T-helper 2 cell treated with Interferon-gamma antibody and Interleukin-4, amounts not matched to agents 5 μg/mL and 100 μg/mL, for 36 hours (primary cell): ENCODE results near the gene CORIN.

Source experiments
- DNase-seq: peaks from one replicate; pipeline ENCODE4 v3.0.0; 2021; ENCODE audit warnings: low spot score
- H3K27ac Mint-ChIP-seq: one replicate; pipeline ENCODE4 v1.8.0; 2021; ENCODE audit warnings: mild to moderate bottlenecking, mixed read lengths
- H3K27me3 Mint-ChIP-seq: one replicate; pipeline ENCODE4 v1.8.0; 2021; ENCODE audit warnings: low read depth, mixed read lengths
- H3K36me3 Mint-ChIP-seq: one replicate; pipeline ENCODE4 v1.8.0; 2021; ENCODE audit warnings: low read depth, mixed read lengths
- H3K4me1 Mint-ChIP-seq: one replicate; pipeline ENCODE4 v1.8.0; 2021; ENCODE audit warnings: low read depth, mixed read lengths
- H3K4me3 Mint-ChIP-seq: one replicate; pipeline ENCODE4 v1.8.0; 2022; ENCODE audit warnings: mild to moderate bottlenecking, moderate library complexity, mixed read lengths
- H3K9me3 Mint-ChIP-seq: one replicate; pipeline ENCODE4 v1.8.0; 2021; ENCODE audit warnings: mixed read lengths

The CORIN gene

DNA sequence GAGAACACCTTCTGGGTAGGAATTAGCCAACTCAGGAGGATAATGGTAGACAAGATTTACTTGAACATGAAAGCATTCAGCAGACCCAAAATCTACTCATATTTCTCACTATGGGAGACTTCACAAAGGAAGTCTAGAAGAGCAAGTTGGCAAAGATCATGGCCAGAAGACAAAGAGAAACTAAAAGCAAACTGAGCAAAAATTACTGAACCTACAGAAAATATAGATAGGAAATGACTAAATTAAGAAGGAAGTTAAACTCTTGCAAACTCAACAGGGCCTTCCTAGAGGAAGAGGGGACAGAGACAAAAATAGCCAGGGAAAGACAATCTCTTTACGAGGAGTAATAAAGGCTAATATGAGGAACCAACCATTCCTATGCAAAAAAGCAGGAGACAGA, 18.7 kb downstream of the CORIN start:
- no peak for DNase-seq
- Mint-ChIP-seq H3K9me3 (no peaks in the 10 kb centered on the region), H3K27ac (no peak overlapping the region), H3K27me3 (peaks cover 19% of the 10 kb centered on the region), H3K36me3 (no peaks in the 10 kb centered on the region), H3K4me3 (no peak overlapping the region), H3K4me1 (peaks cover 4% of the 10 kb centered on the region)

DNA sequence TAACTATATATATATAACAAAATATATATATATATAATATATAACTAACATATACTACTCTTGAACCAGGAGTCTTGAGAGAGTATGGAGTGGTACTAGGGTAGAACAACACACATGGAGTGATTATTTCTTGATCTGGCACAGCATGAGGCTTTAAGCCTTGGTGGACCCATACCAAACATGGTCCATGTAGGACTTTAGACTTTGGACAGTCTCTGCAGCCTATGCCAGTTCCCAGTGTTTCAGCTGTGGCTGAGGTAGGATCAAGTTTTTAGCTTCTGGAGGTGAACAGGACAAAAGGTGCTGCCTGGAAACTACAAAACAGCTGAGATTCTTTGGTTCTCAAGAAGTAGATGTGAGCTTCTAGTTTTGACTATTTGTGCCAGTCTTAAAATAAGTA, 20.6 kb downstream of the CORIN start:
- no peak overlapping the region for H3K4me3 Mint-ChIP-seq
- H3K9me3 Mint-ChIP-seq = no peaks in the 10 kb centered on the region
- no peak overlapping the region for H3K27ac Mint-ChIP-seq
- peaks cover 4% of the 10 kb centered on the region for H3K4me1 Mint-ChIP-seq
- no peak for DNase-seq
- H3K36me3 Mint-ChIP-seq = no peaks in the 10 kb centered on the region
- H3K27me3 Mint-ChIP-seq = peaks cover 26% of the 10 kb centered on the region

DNA sequence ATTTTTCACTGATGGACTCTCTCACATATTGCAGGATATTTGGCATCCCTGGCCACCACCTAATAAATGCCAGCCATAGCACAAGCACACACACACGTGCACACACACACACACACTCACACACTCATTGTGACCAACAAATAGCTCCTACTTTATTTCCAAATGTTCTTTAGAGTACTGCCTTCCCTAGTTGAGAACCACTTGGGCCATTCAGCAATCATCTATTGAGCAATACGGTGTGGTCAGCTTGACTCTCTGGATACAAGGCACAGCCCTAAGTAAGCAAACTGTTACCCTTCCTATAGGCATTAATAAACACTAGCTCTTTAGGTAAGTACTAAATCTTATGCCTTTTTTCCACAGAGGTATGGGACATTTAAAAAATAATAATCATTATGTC, 21.1 kb downstream of the CORIN start:
- H3K9me3 Mint-ChIP-seq = no peaks in the 10 kb centered on the region
- peaks cover 26% of the 10 kb centered on the region for H3K27me3 Mint-ChIP-seq
- H3K36me3 Mint-ChIP-seq = no peaks in the 10 kb centered on the region
- H3K27ac Mint-ChIP-seq = no peak overlapping the region
- no peak overlapping the region for H3K4me3 Mint-ChIP-seq
- DNase-seq = no peak
- H3K4me1 Mint-ChIP-seq = peaks cover 4% of the 10 kb centered on the region

DNA sequence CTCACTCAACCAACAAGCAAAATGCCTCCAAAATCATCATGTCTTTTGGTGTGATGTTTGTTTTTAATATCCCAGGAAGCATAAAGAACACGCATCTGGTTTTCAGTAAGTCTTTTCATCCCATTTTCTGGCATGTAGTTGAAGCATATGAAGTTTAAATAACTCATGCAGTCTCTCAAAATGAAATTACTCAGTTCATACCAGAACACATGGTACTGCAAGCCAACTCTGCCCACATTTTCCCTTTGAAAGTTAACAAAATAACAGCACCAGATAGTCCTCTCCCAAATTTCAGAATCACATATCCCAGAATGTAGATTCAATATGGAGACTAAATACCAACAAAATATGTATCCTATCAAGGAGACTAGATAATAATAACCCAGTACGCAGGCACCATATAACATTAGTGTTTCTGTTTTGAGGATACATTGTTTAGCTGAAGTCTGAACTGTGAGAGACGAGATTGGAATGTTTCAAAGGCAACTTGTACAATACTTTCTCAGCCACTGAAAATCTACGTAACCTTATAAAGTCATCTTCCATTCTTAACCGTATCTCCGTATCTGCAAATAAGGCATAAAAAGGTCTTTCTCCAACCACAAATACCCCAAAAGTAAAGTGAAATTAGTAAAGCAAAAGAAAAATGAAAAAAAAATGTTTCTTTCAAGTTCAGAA, 23.1 kb downstream of the CORIN start:
- Mint-ChIP-seq H3K27ac (no peak overlapping the region), H3K27me3 (peaks cover 28% of the 10 kb centered on the region), H3K4me1 (peaks cover 4% of the 10 kb centered on the region), H3K9me3 (no peaks in the 10 kb centered on the region), H3K36me3 (no peaks in the 10 kb centered on the region), H3K4me3 (no peak overlapping the region)
- DNase-seq = no peak

GRCh38 chr4:47809654-47810203, 28.1 kb downstream of the CORIN start:
- H3K4me1 Mint-ChIP-seq = no peaks in the 10 kb centered on the region
- H3K36me3 Mint-ChIP-seq = no peaks in the 10 kb centered on the region
- no peak for DNase-seq
- no peaks in the 10 kb centered on the region for H3K9me3 Mint-ChIP-seq
- no peak overlapping the region for H3K4me3 Mint-ChIP-seq
- H3K27me3 Mint-ChIP-seq = peaks cover 16% of the 10 kb centered on the region
- no peak overlapping the region for H3K27ac Mint-ChIP-seq

- no peak overlapping the region for H3K4me3 Mint-ChIP-seq
- no peak for DNase-seq
- H3K27ac Mint-ChIP-seq = no peak overlapping the region
- no peaks in the 10 kb centered on the region for H3K4me1 Mint-ChIP-seq
- H3K27me3 Mint-ChIP-seq = no peaks in the 10 kb centered on the region
- no peaks in the 10 kb centered on the region for H3K9me3 Mint-ChIP-seq
- no peaks in the 10 kb centered on the region for H3K36me3 Mint-ChIP-seq
These were observed 33.3 kb downstream of the CORIN start for GRCh38 chr4:47804598-47804997.

DNA sequence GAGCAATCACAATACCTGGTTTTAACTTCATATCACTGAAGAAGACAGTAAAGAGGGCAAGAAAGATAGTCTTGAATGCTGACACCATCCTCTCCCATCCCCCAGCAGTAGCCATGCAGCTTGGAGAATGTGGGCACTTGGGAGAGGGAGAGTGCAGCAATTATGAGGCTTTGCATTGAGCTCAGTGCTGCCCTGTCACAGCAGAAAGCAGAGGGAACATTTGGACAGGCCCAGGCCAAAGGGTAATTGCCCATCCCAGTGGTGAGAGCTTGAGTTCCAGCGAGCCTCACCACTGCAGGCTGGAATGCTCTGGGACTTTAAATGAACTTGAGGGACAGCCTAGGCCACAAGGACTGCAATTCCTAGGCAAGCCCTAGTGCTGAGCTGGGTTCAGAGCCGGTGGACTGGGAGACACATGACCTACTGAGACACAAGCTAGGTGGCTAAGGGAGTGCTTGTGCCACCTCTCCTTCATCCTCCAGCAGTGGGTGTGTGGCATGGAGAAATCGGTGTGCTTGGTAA, 36.3 kb downstream of the CORIN start:
- no peaks in the 10 kb centered on the region for H3K4me1 Mint-ChIP-seq
- no peaks in the 10 kb centered on the region for H3K36me3 Mint-ChIP-seq
- H3K4me3 Mint-ChIP-seq = no peak overlapping the region

GRCh38 chr4:47798165-47798564, 39.7 kb downstream of the CORIN start:
- no peak for DNase-seq
- Mint-ChIP-seq H3K36me3 (no peaks in the 10 kb centered on the region), H3K4me3 (no peak overlapping the region), H3K4me1 (no peaks in the 10 kb centered on the region), H3K27me3 (peaks cover 7% of the 10 kb centered on the region), H3K27ac (no peak overlapping the region), H3K9me3 (no peaks in the 10 kb centered on the region)

More for the DNA sequence above, 36.3 kb downstream of the CORIN start:
- no peak for DNase-seq
- Mint-ChIP-seq H3K27ac (no peak overlapping the region), H3K27me3 (peaks cover 2% of the 10 kb centered on the region), H3K9me3 (no peaks in the 10 kb centered on the region)

- Mint-ChIP-seq H3K27me3 (peaks cover 8% of the 10 kb centered on the region), H3K4me3 (no peak overlapping the region)
These were observed 45.9 kb downstream of the CORIN start for GRCh38 chr4:47791965-47792364.

GRCh38 chr4:47790105-47790504, 47.8 kb downstream of the CORIN start:
- peaks cover 5% of the 10 kb centered on the region for H3K27me3 Mint-ChIP-seq
- H3K4me1 Mint-ChIP-seq = no peaks in the 10 kb centered on the region
- H3K27ac Mint-ChIP-seq = no peak overlapping the region
- no peak overlapping the region for H3K4me3 Mint-ChIP-seq
- H3K9me3 Mint-ChIP-seq = no peaks in the 10 kb centered on the region
- no peaks in the 10 kb centered on the region for H3K36me3 Mint-ChIP-seq
- no peak for DNase-seq

More at GRCh38 chr4:47791965-47792364, 45.9 kb downstream of the CORIN start:
- H3K36me3 Mint-ChIP-seq = no peaks in the 10 kb centered on the region
- no peaks in the 10 kb centered on the region for H3K9me3 Mint-ChIP-seq
- no peak for DNase-seq
- H3K4me1 Mint-ChIP-seq = no peaks in the 10 kb centered on the region
- H3K27ac Mint-ChIP-seq = no peak overlapping the region

DNA sequence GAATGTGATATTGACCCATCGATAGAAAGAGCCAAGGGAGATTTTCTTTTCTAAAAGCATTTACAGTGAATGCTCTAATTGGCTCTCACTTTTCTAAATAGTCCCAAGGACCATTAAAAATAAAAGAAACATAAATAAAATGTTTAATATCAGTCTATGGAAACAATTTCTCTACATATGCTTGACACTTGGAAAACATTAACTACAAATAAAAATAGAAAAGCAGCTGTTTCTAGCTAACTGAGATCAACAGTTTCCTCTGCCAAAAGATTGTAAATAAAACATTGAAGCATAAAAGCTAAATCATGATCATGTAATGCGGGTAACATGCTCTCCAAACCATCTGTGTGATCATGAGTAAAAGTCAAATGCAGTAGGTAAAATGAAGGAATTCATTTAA, 49.7 kb downstream of the CORIN start:
- H3K27ac Mint-ChIP-seq = no peak overlapping the region
- H3K4me3 Mint-ChIP-seq = no peak overlapping the region
- H3K4me1 Mint-ChIP-seq = no peaks in the 10 kb centered on the region
- no peak for DNase-seq
- H3K36me3 Mint-ChIP-seq = no peaks in the 10 kb centered on the region
- peaks cover 2% of the 10 kb centered on the region for H3K27me3 Mint-ChIP-seq
- H3K9me3 Mint-ChIP-seq = no peaks in the 10 kb centered on the region

- Mint-ChIP-seq H3K27me3 (peaks cover 2% of the 10 kb centered on the region), H3K9me3 (no peaks in the 10 kb centered on the region), H3K27ac (no peak overlapping the region), H3K4me3 (no peak overlapping the region), H3K36me3 (no peaks in the 10 kb centered on the region), H3K4me1 (no peaks in the 10 kb centered on the region)
- no peak for DNase-seq
These were observed 50.9 kb downstream of the CORIN start for GRCh38 chr4:47786958-47787370.

DNA sequence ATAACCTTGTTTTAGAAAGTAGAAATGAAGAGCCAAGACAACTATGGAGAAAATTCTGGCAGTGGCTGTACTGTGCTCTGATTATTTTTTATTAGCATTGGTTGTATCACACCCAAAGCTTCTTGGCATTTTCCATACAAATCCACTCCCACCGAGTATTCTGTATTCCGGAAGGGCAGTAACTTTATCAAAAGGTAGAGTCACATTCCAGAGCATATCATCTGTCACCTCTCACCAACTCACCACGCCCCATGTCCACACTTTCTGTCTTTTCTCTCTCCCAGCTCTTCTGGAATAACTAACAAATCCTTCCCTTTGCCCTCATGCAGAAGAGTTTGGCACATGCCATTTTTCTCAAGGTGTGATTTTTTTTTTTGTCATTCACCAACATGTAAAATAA, 52.7 kb downstream of the CORIN start:
- H3K4me1 Mint-ChIP-seq = no peaks in the 10 kb centered on the region
- no peaks in the 10 kb centered on the region for H3K36me3 Mint-ChIP-seq
- peaks cover 4% of the 10 kb centered on the region for H3K27me3 Mint-ChIP-seq
- no peak for DNase-seq
- H3K9me3 Mint-ChIP-seq = no peaks in the 10 kb centered on the region
- no peak overlapping the region for H3K4me3 Mint-ChIP-seq
- no peak overlapping the region for H3K27ac Mint-ChIP-seq

DNA sequence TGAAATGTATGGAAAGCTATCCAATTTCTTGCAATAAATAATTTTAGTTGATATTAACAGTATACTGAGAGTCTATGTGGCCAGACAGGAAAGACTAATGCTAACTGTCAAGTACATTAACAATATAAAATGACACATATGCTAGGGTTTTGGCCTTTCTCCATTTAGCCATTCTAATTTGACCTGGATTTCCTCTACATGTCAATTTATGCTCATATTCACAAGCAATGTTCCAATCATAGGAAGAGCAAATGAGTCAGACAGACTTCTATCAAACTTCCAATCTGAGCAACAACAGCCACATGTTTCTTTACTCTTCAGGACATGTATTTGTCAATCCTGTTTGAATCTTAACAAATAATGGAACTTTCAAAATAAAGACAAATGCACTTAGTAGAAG, 53.6 kb downstream of the CORIN start:
- no peaks in the 10 kb centered on the region for H3K4me1 Mint-ChIP-seq
- H3K9me3 Mint-ChIP-seq = no peaks in the 10 kb centered on the region
- no peak for DNase-seq
- no peak overlapping the region for H3K27ac Mint-ChIP-seq
- H3K27me3 Mint-ChIP-seq = peaks cover 4% of the 10 kb centered on the region
- H3K4me3 Mint-ChIP-seq = no peak overlapping the region
- no peaks in the 10 kb centered on the region for H3K36me3 Mint-ChIP-seq

DNA sequence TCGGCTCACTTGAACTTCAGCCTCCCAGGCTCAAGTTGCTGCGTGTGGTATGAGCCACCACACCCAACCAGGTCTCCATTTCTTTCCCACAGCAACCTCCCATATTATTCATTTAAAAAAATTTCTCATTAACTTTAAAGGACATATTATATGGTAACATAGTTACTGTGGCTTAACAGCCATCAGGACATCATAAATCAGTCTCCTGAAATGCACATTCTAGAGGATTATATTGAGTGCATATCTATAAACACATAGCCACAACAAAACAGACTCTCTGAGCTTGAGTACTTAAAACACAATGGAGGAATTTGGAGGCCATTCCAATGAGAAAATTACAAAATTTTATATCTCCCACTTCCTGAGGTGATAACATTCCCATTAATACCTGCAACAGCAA, 61.5 kb downstream of the CORIN start:
- H3K36me3 Mint-ChIP-seq = no peaks in the 10 kb centered on the region
- no peak overlapping the region for H3K27ac Mint-ChIP-seq
- H3K4me3 Mint-ChIP-seq = no peak overlapping the region
- H3K4me1 Mint-ChIP-seq = no peaks in the 10 kb centered on the region
- no peaks in the 10 kb centered on the region for H3K9me3 Mint-ChIP-seq
- peaks cover 4% of the 10 kb centered on the region for H3K27me3 Mint-ChIP-seq
- DNase-seq = no peak
